Activated T-helper 1 cell treated with anti-CD3 and anti-CD28 coated beads, Interleukin-12 subunit alpha, Interleukin-12 subunit beta, Interleukin-2, Interleukin-4 antibody, amounts not matched to agents 30 ng/mL and 10 ng/mL and 1 ng/mL, durations not matched to agents 14 hours and 24 hours and 36 hours (primary cell): ENCODE measurements around the gene EPHA5. TPM values are rescaled to one million over a fixed set of nuclear protein-coding genes. Genes with fewer than 3 reads are reported as not detected.

Experiments
- DNase-seq: peaks from one replicate; pipeline ENCODE4 v3.0.0; 2021; ENCODE audit warnings: low spot score
- H3K27ac Mint-ChIP-seq: one replicate; pipeline ENCODE4 v1.8.0; 2021; ENCODE audit warnings: mild to moderate bottlenecking, mixed read lengths
- H3K27me3 Mint-ChIP-seq: one replicate; pipeline ENCODE4 v1.8.0; 2022; ENCODE audit warnings: mild to moderate bottlenecking, moderate library complexity, mixed read lengths; ENCODE audit not compliant: insufficient read depth
- H3K36me3 Mint-ChIP-seq: one replicate; pipeline ENCODE4 v1.8.0; 2021; ENCODE audit warnings: low read depth, mixed read lengths
- H3K4me1 Mint-ChIP-seq: one replicate; pipeline ENCODE4 v1.8.0; 2021; ENCODE audit warnings: low read depth, mixed read lengths
- H3K4me3 Mint-ChIP-seq: one replicate; pipeline ENCODE4 v1.8.0; 2021; ENCODE audit warnings: mild to moderate bottlenecking, moderate library complexity, mixed read lengths
- H3K9me3 Mint-ChIP-seq: one replicate; pipeline ENCODE4 v1.8.0; 2021; ENCODE audit warnings: mixed read lengths
- intact Hi-C: fragments of 100-400 bp; cut with micrococcal nuclease; formaldehyde crosslinking; loops from one replicate; pipeline ENCODE4 v1.15.1; 2024
- total RNA-seq: library from RNA; stranded (reverse); gene quantifications from 2 replicates; pipeline ENCODE4 v1.2.3, GENCODE V29; 2022

Gene EPHA5
- total RNA-seq, 1 donor from 2014 or later: not detected

GRCh38 chr4:65381648-65382047, 288.6 kb downstream of the EPHA5 start:
- H3K36me3 Mint-ChIP-seq: no peaks in the 10 kb centered on the region
- no peak overlapping the region for H3K27ac Mint-ChIP-seq
- H3K9me3 Mint-ChIP-seq: no peaks in the 10 kb centered on the region
- H3K27me3 Mint-ChIP-seq: no peaks in the 10 kb centered on the region
- no peak for DNase-seq
- intact Hi-C loops: no loop called here
- no peak overlapping the region for H3K4me3 Mint-ChIP-seq
- no peaks in the 10 kb centered on the region for H3K4me1 Mint-ChIP-seq

GRCh38 chr4:65370709-65371108, 299.6 kb downstream of the EPHA5 start:
- Mint-ChIP-seq H3K9me3 (no peaks in the 10 kb centered on the region), H3K4me1 (no peaks in the 10 kb centered on the region), H3K36me3 (no peaks in the 10 kb centered on the region), H3K27ac (no peak overlapping the region), H3K27me3 (no peaks in the 10 kb centered on the region), H3K4me3 (no peak overlapping the region)
- intact Hi-C loops: no loop called here
- no peak for DNase-seq

- Mint-ChIP-seq H3K27ac (no peak overlapping the region), H3K9me3 (peaks cover 3% of the 10 kb centered on the region), H3K4me3 (no peak overlapping the region), H3K4me1 (no peaks in the 10 kb centered on the region), H3K27me3 (no peaks in the 10 kb centered on the region), H3K36me3 (no peaks in the 10 kb centered on the region)
- no peak for DNase-seq
- intact Hi-C loops: no loop called here
These were observed 303.0 kb downstream of the EPHA5 start for GRCh38 chr4:65367306-65367705.

- Mint-ChIP-seq H3K36me3 (no peaks in the 10 kb centered on the region), H3K4me3 (no peak overlapping the region), H3K27me3 (no peaks in the 10 kb centered on the region), H3K4me1 (no peaks in the 10 kb centered on the region), H3K27ac (no peak overlapping the region), H3K9me3 (no peaks in the 10 kb centered on the region)
- intact Hi-C loops: no loop called here
- no peak for DNase-seq
These were observed 311.4 kb downstream of the EPHA5 start for GRCh38 chr4:65358914-65359313.

DNA sequence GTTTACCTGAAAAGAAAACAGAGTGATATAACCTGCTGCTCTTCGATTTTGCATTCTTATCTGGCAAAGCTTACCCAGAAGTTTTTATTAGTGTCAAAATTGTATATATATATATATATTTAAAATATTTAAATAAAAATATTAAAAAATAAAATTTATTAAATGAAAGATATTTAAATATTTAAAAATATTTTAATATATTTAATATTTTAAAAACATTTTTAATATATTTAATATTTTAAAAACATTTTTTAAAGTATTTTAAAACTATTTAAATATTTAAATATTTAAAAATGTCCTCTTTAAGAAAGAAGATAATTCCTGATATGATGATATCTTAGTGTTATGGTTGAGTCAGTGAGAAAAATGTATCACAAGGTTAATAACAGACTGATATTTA, 317.2 kb downstream of the EPHA5 start:
- Mint-ChIP-seq H3K9me3 (no peaks in the 10 kb centered on the region), H3K27ac (no peak overlapping the region), H3K4me1 (no peaks in the 10 kb centered on the region), H3K36me3 (no peaks in the 10 kb centered on the region), H3K27me3 (no peaks in the 10 kb centered on the region), H3K4me3 (no peak overlapping the region)
- DNase-seq: no peak
- intact Hi-C loops: no loop called here

DNA sequence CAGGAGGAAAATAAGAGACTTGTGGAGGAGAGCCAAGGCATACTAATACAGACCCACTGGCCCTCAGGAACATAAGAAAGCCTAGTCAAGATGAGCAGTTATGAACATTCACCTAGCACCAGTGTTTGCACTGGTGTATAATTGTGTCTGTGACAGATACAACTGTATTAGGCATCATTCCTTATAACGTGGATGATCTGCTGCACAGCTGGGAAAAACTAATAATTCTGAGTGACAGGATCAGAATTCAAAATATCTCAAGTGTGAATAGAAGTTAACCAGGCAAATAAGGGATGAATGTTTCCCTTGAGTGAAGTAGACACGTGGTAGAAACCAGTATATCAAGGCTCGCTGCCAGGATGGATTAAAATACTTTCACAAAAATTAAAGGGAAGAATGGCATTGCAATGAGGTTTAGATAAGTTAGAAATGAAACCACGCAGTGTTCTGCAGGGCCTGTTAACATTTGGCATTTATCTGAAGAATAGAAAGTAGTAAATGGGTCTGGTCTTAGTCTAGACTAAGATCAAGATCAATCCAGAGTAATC, 325.9 kb downstream of the EPHA5 start:
- Mint-ChIP-seq H3K27ac (no peak overlapping the region), H3K27me3 (no peaks in the 10 kb centered on the region), H3K4me3 (no peak overlapping the region), H3K9me3 (no peaks in the 10 kb centered on the region), H3K36me3 (no peaks in the 10 kb centered on the region), H3K4me1 (no peaks in the 10 kb centered on the region)
- intact Hi-C loops: no loop called here
- no peak for DNase-seq

- Mint-ChIP-seq H3K36me3 (no peaks in the 10 kb centered on the region), H3K27me3 (no peaks in the 10 kb centered on the region), H3K4me1 (no peaks in the 10 kb centered on the region), H3K27ac (no peak overlapping the region), H3K9me3 (no peaks in the 10 kb centered on the region), H3K4me3 (no peak overlapping the region)
- no peak for DNase-seq
- intact Hi-C loops: no loop called here
These were observed 326.9 kb downstream of the EPHA5 start for GRCh38 chr4:65343342-65343741.

GRCh38 chr4:65341557-65341956, 328.7 kb downstream of the EPHA5 start:
- Mint-ChIP-seq H3K4me3 (no peak overlapping the region), H3K36me3 (no peaks in the 10 kb centered on the region), H3K27me3 (no peaks in the 10 kb centered on the region), H3K9me3 (no peaks in the 10 kb centered on the region), H3K4me1 (no peaks in the 10 kb centered on the region), H3K27ac (no peak overlapping the region)
- intact Hi-C loops: no loop called here
- no peak for DNase-seq

- Mint-ChIP-seq H3K4me3 (no peak overlapping the region), H3K27me3 (no peaks in the 10 kb centered on the region), H3K36me3 (no peaks in the 10 kb centered on the region), H3K9me3 (peaks cover 3% of the 10 kb centered on the region), H3K4me1 (no peaks in the 10 kb centered on the region), H3K27ac (no peak overlapping the region)
- intact Hi-C loops: no loop called here
- no peak for DNase-seq
These were observed 329.7 kb downstream of the EPHA5 start for GRCh38 chr4:65340382-65341109.

- H3K27ac Mint-ChIP-seq: no peak overlapping the region
- DNase-seq: no peak
- H3K4me1 Mint-ChIP-seq: no peaks in the 10 kb centered on the region
- H3K27me3 Mint-ChIP-seq: no peaks in the 10 kb centered on the region
- no peak overlapping the region for H3K4me3 Mint-ChIP-seq
- H3K9me3 Mint-ChIP-seq: peaks cover 3% of the 10 kb centered on the region
- no peaks in the 10 kb centered on the region for H3K36me3 Mint-ChIP-seq
- intact Hi-C loops: no loop called here
These were observed 332.9 kb downstream of the EPHA5 start for GRCh38 chr4:65337371-65337770.

- Mint-ChIP-seq H3K4me3 (no peak overlapping the region), H3K27me3 (no peaks in the 10 kb centered on the region), H3K9me3 (peaks cover 3% of the 10 kb centered on the region), H3K27ac (no peak overlapping the region), H3K4me1 (no peaks in the 10 kb centered on the region), H3K36me3 (no peaks in the 10 kb centered on the region)
- intact Hi-C loops: no loop called here
- DNase-seq: no peak
These were observed 333.8 kb downstream of the EPHA5 start for GRCh38 chr4:65336465-65336864.

DNA sequence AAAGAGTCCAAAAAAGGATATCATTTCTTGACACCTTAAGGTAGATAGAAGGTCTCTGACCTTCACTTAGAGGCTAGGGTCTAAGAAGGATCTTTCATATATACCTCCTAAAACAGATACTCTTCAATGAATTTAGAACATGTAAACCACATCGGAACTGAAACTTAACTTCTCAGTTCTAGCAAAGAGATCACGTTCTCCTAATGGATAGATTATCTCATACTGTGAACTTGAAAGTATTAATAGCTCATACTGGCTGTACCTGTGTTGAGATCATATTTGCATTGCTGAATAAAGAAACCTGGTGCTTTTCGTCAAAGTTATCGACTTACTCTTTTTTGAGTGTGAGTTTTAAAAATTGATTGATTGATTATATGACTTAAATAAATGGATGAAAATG, 353.8 kb downstream of the EPHA5 start:
- DNase-seq: no peak
- no peaks in the 10 kb centered on the region for H3K36me3 Mint-ChIP-seq
- no peaks in the 10 kb centered on the region for H3K27me3 Mint-ChIP-seq
- no peaks in the 10 kb centered on the region for H3K9me3 Mint-ChIP-seq
- no peaks in the 10 kb centered on the region for H3K4me1 Mint-ChIP-seq
- no peak overlapping the region for H3K27ac Mint-ChIP-seq
- H3K4me3 Mint-ChIP-seq: no peak overlapping the region
- intact Hi-C loops: no loop called here

DNA sequence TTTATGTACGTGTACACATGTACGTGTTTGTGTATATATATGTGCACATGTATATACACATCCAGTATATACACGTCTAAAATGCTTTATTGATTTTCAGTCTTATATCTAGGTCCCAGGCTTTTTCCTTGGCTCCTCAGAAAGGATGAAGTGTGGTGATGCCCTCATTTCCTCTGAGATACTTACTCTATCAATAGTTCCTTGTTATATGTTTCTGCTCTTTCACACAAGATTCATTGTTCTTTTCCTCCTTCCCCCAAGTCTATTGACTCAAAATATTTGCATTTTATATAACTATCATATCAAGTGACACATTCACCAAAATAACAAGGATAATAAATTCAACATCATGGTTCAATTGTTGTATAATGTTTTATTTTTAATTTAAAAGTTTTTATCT, 359.2 kb downstream of the EPHA5 start:
- Mint-ChIP-seq H3K9me3 (no peaks in the 10 kb centered on the region), H3K4me3 (no peak overlapping the region), H3K36me3 (no peaks in the 10 kb centered on the region), H3K4me1 (no peaks in the 10 kb centered on the region), H3K27ac (no peak overlapping the region), H3K27me3 (no peaks in the 10 kb centered on the region)
- no peak for DNase-seq
- intact Hi-C loops: no loop called here

GRCh38 chr4:65310586-65310985, 359.7 kb downstream of the EPHA5 start:
- Mint-ChIP-seq H3K4me1 (no peaks in the 10 kb centered on the region), H3K9me3 (no peaks in the 10 kb centered on the region), H3K4me3 (no peak overlapping the region), H3K36me3 (no peaks in the 10 kb centered on the region), H3K27me3 (no peaks in the 10 kb centered on the region), H3K27ac (no peak overlapping the region)
- no peak for DNase-seq
- intact Hi-C loops: no loop called here
